H9 (cell line): ENCODE results near the gene FAM200A. TPM values are rescaled to one million over a fixed set of nuclear protein-coding genes. Genes with fewer than 3 reads are reported as not detected.

Source experiments
- DNase-seq: peaks from one replicate; pipeline ENCODE4 v3.0.0-alpha.2; 2017
- H2AFZ ChIP-seq: one replicate; pipeline ENCODE4 v1.6.1; 2013; ENCODE audit warnings: mild to moderate bottlenecking, low read length, control low read depth, moderate library complexity
- H2AK5ac ChIP-seq: 2 replicates; pipeline ENCODE4 v1.6.1; 2013; ENCODE audit warnings: low read length, control low read depth, mixed read lengths; ENCODE audit not compliant: insufficient read length
- H2BK120ac ChIP-seq: one replicate; pipeline ENCODE4 v1.6.1; 2013; ENCODE audit warnings: low read depth, mild to moderate bottlenecking, low read length, control low read depth, inconsistent platforms; ENCODE audit not compliant: poor library complexity, severe bottlenecking
- H2BK12ac ChIP-seq: 2 replicates; pipeline ENCODE4 v1.6.1; 2013; ENCODE audit warnings: low read length, control low read depth, mixed read lengths, low read depth; ENCODE audit not compliant: insufficient read length
- H2BK15ac ChIP-seq: 2 replicates; pipeline ENCODE4 v1.6.1; 2013; ENCODE audit warnings: low read depth, low read length, control low read depth
- H2BK20ac ChIP-seq: one replicate; pipeline ENCODE4 v1.6.1; 2013; ENCODE audit warnings: low read depth, mild to moderate bottlenecking, low read length, control low read depth, inconsistent platforms; ENCODE audit not compliant: poor library complexity, severe bottlenecking
- H2BK5ac ChIP-seq: 2 replicates; pipeline ENCODE4 v1.6.1; 2013; ENCODE audit warnings: low read length, control low read depth, mixed read lengths; ENCODE audit not compliant: insufficient read length
- H3K14ac ChIP-seq: 2 replicates; pipeline ENCODE4 v1.6.1; 2013; ENCODE audit warnings: low read length, control low read depth; ENCODE audit not compliant: insufficient read depth
- H3K18ac ChIP-seq: 2 replicates; pipeline ENCODE4 v1.6.1; 2013; ENCODE audit warnings: low read depth, mild to moderate bottlenecking, mixed read lengths, low read length, control low read depth; ENCODE audit not compliant: insufficient read length
- H3K23ac ChIP-seq: 2 replicates; pipeline ENCODE4 v1.6.1; 2013; ENCODE audit warnings: low read length, control low read depth, mixed read lengths, low read depth; ENCODE audit not compliant: insufficient read length
- H3K23me2 ChIP-seq: 2 replicates; pipeline ENCODE4 v1.6.1; 2013; ENCODE audit warnings: low read depth, mild to moderate bottlenecking, mixed read lengths, low read length, control low read depth; ENCODE audit not compliant: insufficient read length, poor library complexity, severe bottlenecking
- H3K27ac ChIP-seq: 2 replicates; pipeline ENCODE4 v1.5.1; 2013; ENCODE audit warnings: low read length, control low read depth, mixed read lengths, low read depth; ENCODE audit not compliant: insufficient read length
- H3K27me3 ChIP-seq: 2 replicates; pipeline ENCODE4 v1.6.1; 2013; ENCODE audit warnings: low read length, control low read depth, inconsistent platforms; ENCODE audit not compliant: insufficient read depth
- H3K4ac ChIP-seq: 2 replicates; pipeline ENCODE4 v1.6.1; 2013; ENCODE audit warnings: low read depth, mild to moderate bottlenecking, control low read depth, inconsistent platforms, low read length, moderate library complexity
- H3K4me1 ChIP-seq: 2 replicates; pipeline ENCODE4 v1.6.1; 2013; ENCODE audit warnings: low read length, control low read depth, inconsistent platforms; ENCODE audit not compliant: insufficient read depth
- H3K4me2 ChIP-seq: 2 replicates; pipeline ENCODE4 v1.6.1; 2013; ENCODE audit warnings: low read length, control low read depth, mixed read lengths; ENCODE audit not compliant: insufficient read length, insufficient read depth
- H3K56ac ChIP-seq: 2 replicates; pipeline ENCODE4 v1.6.1; 2013; ENCODE audit warnings: low read depth, mild to moderate bottlenecking, mixed read lengths, low read length, control low read depth; ENCODE audit not compliant: insufficient read length
- H3K79me1 ChIP-seq: 2 replicates; pipeline ENCODE4 v1.6.1; 2013; ENCODE audit warnings: low read depth, mild to moderate bottlenecking, moderate library complexity, low read length, control low read depth, inconsistent platforms; ENCODE audit not compliant: insufficient read depth, poor library complexity, severe bottlenecking
- H3K79me2 ChIP-seq: 2 replicates; pipeline ENCODE4 v1.6.1; 2013; ENCODE audit warnings: low read length, control low read depth, inconsistent platforms; ENCODE audit not compliant: insufficient read depth
- H3K9ac ChIP-seq: 2 replicates; pipeline ENCODE4 v1.6.1; 2013; ENCODE audit warnings: low read length, control low read depth, mixed read lengths; ENCODE audit not compliant: insufficient read length; ENCODE audit errors: extremely low read depth
- H3K9me3 ChIP-seq: one replicate; pipeline ENCODE4 v1.6.1; 2013; ENCODE audit warnings: low read depth, low read length, inconsistent platforms; ENCODE audit not compliant: control insufficient read depth
- H3T11ph ChIP-seq: one replicate; pipeline ENCODE4 v1.6.1; 2013; ENCODE audit warnings: mild to moderate bottlenecking, low read length, control low read depth, inconsistent platforms
- H4K20me1 ChIP-seq: one replicate; pipeline ENCODE4 v1.6.1; 2013; ENCODE audit not compliant: control insufficient read depth, insufficient read length, insufficient read depth
- H4K5ac ChIP-seq: 2 replicates; pipeline ENCODE4 v1.6.1; 2013; ENCODE audit warnings: low read depth, mild to moderate bottlenecking, mixed read lengths, low read length, control low read depth; ENCODE audit not compliant: insufficient read length
- H4K8ac ChIP-seq: replicated peaks from 2 replicates; pipeline ENCODE4 v1.6.1; 2013; ENCODE audit warnings: low read length, control low read depth, mixed read lengths, low read depth; ENCODE audit not compliant: insufficient read length
- H4K91ac ChIP-seq: 2 replicates; pipeline ENCODE4 v1.6.1; 2013; ENCODE audit warnings: low read depth, mild to moderate bottlenecking, moderate library complexity, mixed read lengths, low read length, control low read depth; ENCODE audit not compliant: insufficient read length
- H3K27ac Mint-ChIP-seq, 3 experiments: 2 replicates in 2 of 3; 3 replicates in 1 of 3; pipeline ENCODE4 v1.8.0; 2020 to 2021; ENCODE audit warnings: mixed read lengths in 3 of 3, mild to moderate bottlenecking in 1 of 3, moderate library complexity in 1 of 3
- H3K27me3 Mint-ChIP-seq: 2 replicates; pipeline ENCODE4 v1.8.0; 2021; ENCODE audit warnings: low read depth, mild to moderate bottlenecking, moderate library complexity, mixed read lengths
- H3K36me3 Mint-ChIP-seq, 3 experiments: 2 replicates in 2 of 3; 3 replicates in 1 of 3; pipeline ENCODE4 v1.8.0; 2020 to 2021; ENCODE audit warnings: low read depth in 3 of 3, mixed read lengths in 3 of 3; ENCODE audit not compliant: insufficient read depth in 1 of 3
- H3K4me1 Mint-ChIP-seq, 2 experiments: 2 replicates each; pipeline ENCODE4 v1.8.0; 2020; ENCODE audit warnings: mixed read lengths in 2 of 2
- H3K4me3 Mint-ChIP-seq, 2 experiments: 2 replicates in 1 of 2; 3 replicates in 1 of 2; pipeline ENCODE4 v1.8.0; 2020 to 2021; ENCODE audit warnings: mild to moderate bottlenecking in 2 of 2, mixed read lengths in 2 of 2, moderate library complexity in 1 of 2
- H3K9me3 Mint-ChIP-seq, 2 experiments: 2 replicates in 1 of 2; 3 replicates in 1 of 2; pipeline ENCODE4 v1.8.0; 2020; ENCODE audit warnings: mild to moderate bottlenecking in 2 of 2, mixed read lengths in 2 of 2, moderate library complexity in 1 of 2
- WGBS: extraction: QIAGEN DNeasy Blood & Tissue Kit; methylation state at CpG from one replicate; pipeline ENCODE4 v1.1.7; 2013; ENCODE audit warnings: missing lambda C conversion rate, low lambda C conversion rate, mixed read lengths; ENCODE audit not compliant: insufficient read length; ENCODE audit errors: extremely low coverage; 5-methylcytosine and 5-hydroxymethylcytosine counted together
- total RNA-seq: library from RNA; stranded (reverse); gene quantifications from 2 replicates; pipeline ENCODE4 v1.2.1, GENCODE V29; 2021
- TF ChIP-seq, protein P1 (sequence below): fragments of 200-600 bp; sonication (generic); conservative IDR thresholded peaks from 3 replicates; pipeline ENCODE4 v1.8.0; 2021; ENCODE audit warnings: antibody characterized with exemption, mild to moderate bottlenecking

Gene FAM200A
- total RNA-seq, 1 experiment from 2014 or later = 7.8 TPM

DNA sequence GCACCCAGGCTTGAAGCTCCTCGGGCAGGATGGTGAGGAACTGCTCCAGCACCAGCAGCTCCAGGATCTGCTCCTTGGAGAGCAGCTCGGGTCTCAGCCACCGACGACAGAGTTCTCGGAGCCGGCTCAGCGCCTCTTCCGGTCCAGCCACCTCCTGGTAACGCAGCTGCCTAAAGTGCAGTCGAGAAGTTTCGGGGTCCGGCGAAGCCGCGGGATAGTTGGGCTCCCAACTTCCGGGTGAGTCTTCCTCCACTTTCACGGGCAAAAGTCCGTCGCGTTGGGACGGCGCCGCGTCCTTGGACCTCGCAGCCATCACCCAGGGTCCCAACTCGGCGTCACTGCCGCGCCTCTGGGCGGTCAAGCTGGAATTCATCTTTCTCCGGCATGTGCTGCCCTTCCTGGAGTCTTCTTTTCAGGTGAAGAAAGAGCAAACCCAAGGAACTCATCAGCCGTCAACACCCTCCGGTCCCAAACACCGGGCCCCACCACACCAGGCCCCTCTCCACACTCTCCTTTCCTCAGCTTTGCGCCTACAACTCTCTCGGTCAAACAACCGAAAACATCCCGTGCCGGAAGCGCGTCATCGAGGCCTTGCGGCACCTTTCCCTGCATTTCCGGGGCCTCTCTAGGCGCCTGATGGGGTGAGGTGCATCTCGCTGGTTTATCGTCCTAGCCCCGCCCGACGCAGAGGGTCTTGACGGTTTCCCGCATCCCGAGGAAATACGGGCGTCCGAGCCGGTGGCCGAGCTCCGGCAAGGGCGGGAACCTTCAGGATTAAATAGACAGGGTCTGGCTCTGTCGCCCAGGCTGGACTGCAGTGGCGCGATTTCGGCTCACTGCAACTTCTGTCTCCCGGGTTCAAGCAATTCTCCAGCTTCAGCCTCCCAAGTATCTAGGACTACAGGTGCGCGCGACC, 51.9 kb downstream of the FAM200A start, which contains the start of gene ZNF394:
TSS of gene ZNF394 (minus strand) at position 561 of the 916 bp plus-strand sequence. CDS start at position 373, 188 bp downstream.
- H3K18ac ChIP-seq = peak within 1 kb of the TSS; percentile 93

More for the DNA sequence above, 51.9 kb downstream of the FAM200A start, which contains the start of gene ZNF394:
- no peak within 1 kb of the TSS for H2BK12ac ChIP-seq
- peak within 1 kb of the TSS; percentile 100 for H3K27ac Mint-ChIP-seq
- peaks cover 17% of the 10 kb centered on the region for H3K79me2 ChIP-seq
- H2BK15ac ChIP-seq = no peak within 1 kb of the TSS
- WGBS = no CpG with 5 or more reads among the region's 68 CpGs
- H4K20me1 ChIP-seq = no peaks in the 10 kb centered on the region
- TF ChIP-seq, protein P1, sequence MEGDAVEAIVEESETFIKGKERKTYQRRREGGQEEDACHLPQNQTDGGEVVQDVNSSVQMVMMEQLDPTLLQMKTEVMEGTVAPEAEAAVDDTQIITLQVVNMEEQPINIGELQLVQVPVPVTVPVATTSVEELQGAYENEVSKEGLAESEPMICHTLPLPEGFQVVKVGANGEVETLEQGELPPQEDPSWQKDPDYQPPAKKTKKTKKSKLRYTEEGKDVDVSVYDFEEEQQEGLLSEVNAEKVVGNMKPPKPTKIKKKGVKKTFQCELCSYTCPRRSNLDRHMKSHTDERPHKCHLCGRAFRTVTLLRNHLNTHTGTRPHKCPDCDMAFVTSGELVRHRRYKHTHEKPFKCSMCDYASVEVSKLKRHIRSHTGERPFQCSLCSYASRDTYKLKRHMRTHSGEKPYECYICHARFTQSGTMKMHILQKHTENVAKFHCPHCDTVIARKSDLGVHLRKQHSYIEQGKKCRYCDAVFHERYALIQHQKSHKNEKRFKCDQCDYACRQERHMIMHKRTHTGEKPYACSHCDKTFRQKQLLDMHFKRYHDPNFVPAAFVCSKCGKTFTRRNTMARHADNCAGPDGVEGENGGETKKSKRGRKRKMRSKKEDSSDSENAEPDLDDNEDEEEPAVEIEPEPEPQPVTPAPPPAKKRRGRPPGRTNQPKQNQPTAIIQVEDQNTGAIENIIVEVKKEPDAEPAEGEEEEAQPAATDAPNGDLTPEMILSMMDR = no peak
- H3K4me1 Mint-ChIP-seq = peaks cover 14 to 21% of the 10 kb centered on the region in 2 experiments
- peak within 1 kb of the TSS; percentile 98 for H3K4me2 ChIP-seq
- no peaks in the 10 kb centered on the region for H3K27me3 Mint-ChIP-seq
- no peaks in the 10 kb centered on the region for H3K27me3 ChIP-seq
- H3K14ac ChIP-seq = peak within 1 kb of the TSS; percentile 62
- H2AK5ac ChIP-seq = no peak within 1 kb of the TSS
- H3K27ac ChIP-seq = peak within 1 kb of the TSS; percentile 75
- H3K4me3 Mint-ChIP-seq = peak within 1 kb of the TSS; percentile 98
- peak; percentile 94 for DNase-seq
- H3K9me3 ChIP-seq = no peaks in the 10 kb centered on the region
- H3K56ac ChIP-seq = no peak within 1 kb of the TSS
- no peak within 1 kb of the TSS for H2BK120ac ChIP-seq
- peak within 1 kb of the TSS; percentile 89 for H3K9ac ChIP-seq
- peaks cover 3 to 7% of the 10 kb centered on the region in 2 experiments for H3K9me3 Mint-ChIP-seq
- H3K4ac ChIP-seq = no peak within 1 kb of the TSS
- H2AFZ ChIP-seq = no peak within 1 kb of the TSS
- H3K36me3 Mint-ChIP-seq = peaks cover 27 to 35% (median 31%) of the 10 kb centered on the region in 3 experiments
- H3K79me1 ChIP-seq = no peaks in the 10 kb centered on the region
- H3K23me2 ChIP-seq = peaks cover 12% of the 10 kb centered on the region
- H2BK20ac ChIP-seq = no peak within 1 kb of the TSS
- H4K91ac ChIP-seq = no peak within 1 kb of the TSS
- no peak within 1 kb of the TSS for H3K23ac ChIP-seq
- no peak within 1 kb of the TSS for H4K8ac ChIP-seq
- H3T11ph ChIP-seq = no peak within 1 kb of the TSS
- H4K5ac ChIP-seq = no peak within 1 kb of the TSS
- H2BK5ac ChIP-seq = peak within 1 kb of the TSS; percentile 60
- H3K4me1 ChIP-seq = peaks cover 4% of the 10 kb centered on the region; the same call in 1 of the 2 replicates
